HG03175 (cell line): Measurements from ENCODE around the gene WBP1.
"Not testable (repeated sequence)": the region's sequence is repeated elsewhere in the genome, so short reads cannot be mapped to it uniquely, and the experiment has no call there.

Source experiments
- ATAC-seq: cut with Tn5 transposase; IDR thresholded peaks from one replicate; pipeline ENCODE4 v1.9.1; 2021; ENCODE audit warnings: mild to moderate bottlenecking, moderate library complexity; ENCODE audit not compliant: unreplicated experiment

WBP1 gene

GRCh38 chr2:74448771-74449170, 9.5 kb upstream of the WBP1 start:
- no peak for ATAC-seq

- ATAC-seq, result no peak
Measured at GRCh38 chr2:74450570-74451190, 7.6 kb upstream of the WBP1 start.

- ATAC-seq, result peak; percentile 34
Measured at GRCh38 chr2:74454654-74455511, 3.4 kb upstream of the WBP1 start, which contains the start of gene INO80B. Gene INO80B, plus strand, starts transcription at chr2:74455087. Its CDS starts 30 bp downstream, at chr2:74455117.

- no peak for ATAC-seq
Measured at GRCh38 chr2:74457129-74457548, 1.1 kb upstream of the WBP1 start.

GRCh38 chr2:74457549-74458131, 598 bp upstream of the WBP1 start:
- ATAC-seq, result peak; percentile 27

GRCh38 chr2:74458938-74459363, 713 bp downstream of the WBP1 start:
- ATAC-seq, result no peak

- not testable (repeated sequence) for ATAC-seq
Measured at GRCh38 chr2:74459503-74460118, 1.4 kb downstream of the WBP1 start.

- not testable (repeated sequence) for ATAC-seq
Measured at GRCh38 chr2:74460187-74460586, 1.9 kb downstream of the WBP1 start.

- ATAC-seq, result no peak
Measured at GRCh38 chr2:74461187-74462053, 3.2 kb downstream of the WBP1 start.

- ATAC-seq, result no peak
Measured at GRCh38 chr2:74462054-74462785, 4.0 kb downstream of the WBP1 start.

GRCh38 chr2:74462786-74463105, 4.5 kb downstream of the WBP1 start:
- ATAC-seq, result no peak

GRCh38 chr2:74464406-74464805, 6.2 kb downstream of the WBP1 start:
- ATAC-seq, result no peak

GRCh38 chr2:74470742-74471141, 12.5 kb downstream of the WBP1 start:
- ATAC-seq, result not testable (repeated sequence)

- ATAC-seq, result no peak
Measured at GRCh38 chr2:74471332-74472065, 13.3 kb downstream of the WBP1 start.

GRCh38 chr2:74472086-74472944, 14.1 kb downstream of the WBP1 start, which contains the start of gene MRPL53:
Gene MRPL53, minus strand, starts transcription at chr2:74472680. Its CDS starts 20 bp downstream, at chr2:74472660.
- peak; percentile 85 for ATAC-seq

GRCh38 chr2:74472945-74473258, 14.7 kb downstream of the WBP1 start:
- ATAC-seq, result no peak

- ATAC-seq, result no peak
Measured at GRCh38 chr2:74474481-74474880, 16.2 kb downstream of the WBP1 start.

- ATAC-seq, result no peak
Measured at GRCh38 chr2:74474899-74475298, 16.7 kb downstream of the WBP1 start.
